ENCODE data around the gene C20orf204.

- TF ChIP-seq EGR1 (IDR thresholded peaks at IDR 0.05) (no peak), REST (IDR thresholded peaks at IDR 0.05; ENCODE audit: low read depth) (no peak), RAD21 (IDR thresholded peaks at IDR 0.05; ENCODE audit: low read depth) (no peak), EP300 (IDR thresholded peaks at IDR 0.05; ENCODE audit: borderline replicate concordance) (no peak), TCF12 (IDR thresholded peaks at IDR 0.05; ENCODE audit: low read depth) (no peak), NFIC (IDR thresholded peaks at IDR 0.05) (no peak), TAF1 (IDR thresholded peaks at IDR 0.05; ENCODE audit: low read depth) (no peak)
- TF ChIP-seq, protein P1, sequence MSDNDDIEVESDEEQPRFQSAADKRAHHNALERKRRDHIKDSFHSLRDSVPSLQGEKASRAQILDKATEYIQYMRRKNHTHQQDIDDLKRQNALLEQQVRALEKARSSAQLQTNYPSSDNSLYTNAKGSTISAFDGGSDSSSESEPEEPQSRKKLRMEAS (IDR thresholded peaks at IDR 0.05) = no peak
These were observed 9.5 kb downstream of the C20orf204 start for GRCh38 chr20:64045346-64046011.
